ENCODE measurements around the gene EBF4. TPM values are rescaled to one million over a fixed set of nuclear protein-coding genes. Genes with fewer than 3 reads are reported as not detected.

Gene EBF4
- total RNA-seq, 4 donors from 2014 or later = 3.7 to 101 (median 5.4) TPM

GRCh38 chr20:2795451-2795850 lies 102.9 kb downstream of the EBF4 start:
- H3K36me3 ChIP-seq = no peaks in the 10 kb centered on the region
- DNase-seq = no peak
- in situ Hi-C loops (cut with MboI; ENCODE audit: low pct_ligation_motif_present in 1 of 4, low pct_unique_long_range_greater_than_20kb in 1 of 4, low sequenced_read_pairs in 3 of 4) (no loop called here), intact Hi-C loops (cut with DNase I; ENCODE audit: low total_unique reads) (loop anchor here (5.0 to 10.0 kb wide), 2 partner anchors 212 to 651 kb away; no protein-coding TSS in a partner anchor)
- no peak for TF ChIP-seq POLR2A (IDR thresholded peaks at IDR 0.05)
- no peak for TF ChIP-seq POLR2AphosphoS5 (IDR thresholded peaks at IDR 0.05)
- no peak for TF ChIP-seq CTCF (IDR thresholded peaks at IDR 0.05)
- TF ChIP-seq EP300 (IDR thresholded peaks at IDR 0.05; ENCODE audit: low read depth) = no peak
- H3K27ac ChIP-seq = no peak overlapping the region
- peaks cover 0 to 10% (median 7%) of the 10 kb centered on the region in 4 donors for H3K4me1 ChIP-seq
- H3K9me3 ChIP-seq = no peaks in the 10 kb centered on the region
- H3K4me3 ChIP-seq = no peak overlapping the region
- 74% methylated on average over 24 of the region's 24 CpGs; no CpG with 5 or more reads in 1 of the 2 donors for WGBS, 2 donors (ENCODE audit: low coverage in 1 of 2)
- H3K27me3 ChIP-seq = peaks cover 38% of the 10 kb centered on the region

GRCh38 chr20:2796011-2796660 lies 103.6 kb downstream of the EBF4 start:
- WGBS, 2 donors (ENCODE audit: low coverage in 1 of 2) = 89% methylated on average over 13 of the region's 20 CpGs; no CpG with 5 or more reads in 1 of the 2 donors
- no peak for DNase-seq
- TF ChIP-seq CTCF (IDR thresholded peaks at IDR 0.05) = no peak
- TF ChIP-seq POLR2A (IDR thresholded peaks at IDR 0.05) = no peak
- no peak for TF ChIP-seq POLR2AphosphoS5 (IDR thresholded peaks at IDR 0.05)
- TF ChIP-seq EP300 (IDR thresholded peaks at IDR 0.05; ENCODE audit: low read depth) = no peak
- Histone ChIP-seq H3K27ac (no peak overlapping the region), H3K36me3 (no peaks in the 10 kb centered on the region), H3K9me3 (no peaks in the 10 kb centered on the region), H3K4me3 (no peak overlapping the region), H3K4me1 (peaks cover 0 to 17% (median 14%) of the 10 kb centered on the region in 4 donors), H3K27me3 (peaks cover 45% of the 10 kb centered on the region)
- in situ Hi-C loops (cut with MboI; ENCODE audit: low pct_ligation_motif_present in 1 of 4, low pct_unique_long_range_greater_than_20kb in 1 of 4, low sequenced_read_pairs in 3 of 4) = no loop called here
- intact Hi-C loops (cut with DNase I; ENCODE audit: low total_unique reads) = loop anchor here (5.0 to 10.0 kb wide), 2 partner anchors 211 to 651 kb away; no protein-coding TSS in a partner anchor

- 65% methylated on average over 10 of the region's 16 CpGs; no CpG with 5 or more reads in 1 of the 2 donors for WGBS, 2 donors (ENCODE audit: low coverage in 1 of 2)
- no peaks in the 10 kb centered on the region for H3K9me3 ChIP-seq
- no peaks in the 10 kb centered on the region for H3K36me3 ChIP-seq
- DNase-seq = no peak
- no peak overlapping the region for H3K4me3 ChIP-seq
- in situ Hi-C loops (cut with MboI; ENCODE audit: low pct_ligation_motif_present in 1 of 4, low pct_unique_long_range_greater_than_20kb in 1 of 4, low sequenced_read_pairs in 3 of 4) (no loop called here), intact Hi-C loops (cut with DNase I; ENCODE audit: low total_unique reads) (loop anchor here (5.0 to 10.0 kb wide), 2 partner anchors 210 to 653 kb away; no protein-coding TSS in a partner anchor)
- H3K27ac ChIP-seq = no peak overlapping the region
- peaks cover 51% of the 10 kb centered on the region for H3K27me3 ChIP-seq
- TF ChIP-seq POLR2A (IDR thresholded peaks at IDR 0.05) (no peak), POLR2AphosphoS5 (IDR thresholded peaks at IDR 0.05) (no peak), CTCF (IDR thresholded peaks at IDR 0.05) (no peak), EP300 (IDR thresholded peaks at IDR 0.05; ENCODE audit: low read depth) (no peak)
- peaks cover 0 to 20% (median 16%) of the 10 kb centered on the region in 4 donors for H3K4me1 ChIP-seq
Observed at GRCh38 chr20:2797136-2797983, 104.8 kb downstream of the EBF4 start.
